K562 (cell line): ENCODE results near the gene AFDN. TPM values are rescaled to one million over a fixed set of nuclear protein-coding genes. Genes with fewer than 3 reads are reported as not detected.

Experiments
- ATF4 ChIP-seq: fragments of 450-650 bp; formaldehyde crosslinking; IDR thresholded peaks from 2 replicates; pipeline ENCODE4 v1.4.0; 2022; ENCODE audit warnings: mild to moderate bottlenecking, moderate library complexity
- CBFA2T2 ChIP-seq: fragments of 450-650 bp; conservative IDR thresholded peaks from 2 replicates; pipeline ENCODE4 v1.6.1; 2017; ENCODE audit warnings: mild to moderate bottlenecking
- CBFA2T3 ChIP-seq: fragments of 450-650 bp; IDR thresholded peaks from 2 replicates; pipeline ENCODE4 v1.6.1; 2017
- CTCFL ChIP-seq: IDR thresholded peaks from 2 replicates; pipeline ENCODE4 v1.6.1; 2011; ENCODE audit warnings: borderline replicate concordance, low read depth, mild to moderate bottlenecking, moderate library complexity, low read length; ENCODE audit not compliant: insufficient read depth, poor library complexity, severe bottlenecking
- ELF1 ChIP-seq: fragments of 200-800 bp; sonication (Bioruptor generic); IDR thresholded peaks from 2 replicates; pipeline ENCODE4 v1.6.1; 2016; ENCODE audit warnings: missing genetic modification characterization, missing compliant biosample characterization
- EP300 ChIP-seq: IDR thresholded peaks from 2 replicates; pipeline ENCODE4 v1.6.1; 2012; ENCODE audit warnings: low read length, improper control_type of control experiment
- FOXJ2 ChIP-seq: fragments of 200-800 bp; sonication (Bioruptor generic); IDR thresholded peaks from 2 replicates; pipeline ENCODE4 v1.6.1; 2016; ENCODE audit warnings: missing genetic modification characterization, missing compliant biosample characterization
- GTF2A2 ChIP-seq: IDR thresholded peaks from 2 replicates; pipeline ENCODE4 v1.6.1; 2016; ENCODE audit warnings: mild to moderate bottlenecking, missing genetic modification characterization, missing compliant biosample characterization
- HDAC1 ChIP-seq, 2 experiments: fragments of 450-650 bp; IDR thresholded peaks; 2 replicates each; pipeline ENCODE4 v1.6.1; 2016 to 2017; ENCODE audit warnings: inconsistent platforms in 1 of 2, mild to moderate bottlenecking in 1 of 2, moderate library complexity in 1 of 2
- HDAC2 ChIP-seq: fragments of 450-650 bp; IDR thresholded peaks from 2 replicates; pipeline ENCODE4 v1.6.1; 2016; ENCODE audit warnings: mild to moderate bottlenecking
- MBD1 ChIP-seq: fragments of 250-450 bp; sonication (Bioruptor Pico); IDR thresholded peaks from 2 replicates; pipeline ENCODE4 v1.8.0; 2022; ENCODE audit warnings: inconsistent platforms
- MEF2A ChIP-seq: IDR thresholded peaks from 2 replicates; pipeline ENCODE4 v1.6.1; 2011; ENCODE audit warnings: low read depth, mild to moderate bottlenecking, low read length, moderate library complexity; ENCODE audit not compliant: control insufficient read depth
- MLX ChIP-seq, 2 experiments: fragments of 450-650 bp in 1 of 2; sonication (generic) in 1 of 2; formaldehyde crosslinking; conservative IDR thresholded peaks; 2 replicates each; pipeline versions ENCODE4 v1.4.0 to v1.8.1; 2020 to 2022; ENCODE audit warnings: mild to moderate bottlenecking in 1 of 2, missing genetic modification reagents in 1 of 2
- MYBL2 ChIP-seq, 2 experiments: fragments of 450-650 bp in 1 of 2; sonication (generic) in 1 of 2; formaldehyde crosslinking in 1 of 2; IDR thresholded peaks; 2 replicates each; pipeline versions ENCODE4 v1.6.1 to v1.8.1; 2017 to 2022; ENCODE audit warnings: borderline replicate concordance in 1 of 2, inconsistent platforms in 1 of 2, low read depth in 1 of 2, mild to moderate bottlenecking in 1 of 2, missing genetic modification reagents in 1 of 2, moderate library complexity in 1 of 2
- NCOA6 ChIP-seq: fragments of 450-650 bp; IDR thresholded peaks from 2 replicates; pipeline ENCODE4 v1.6.1; 2017; ENCODE audit warnings: mild to moderate bottlenecking
- POLR2AphosphoS2 ChIP-seq: IDR thresholded peaks from 2 replicates; pipeline ENCODE4 v1.6.1; 2012; ENCODE audit warnings: low read length, improper control_type of control experiment
- RBM25 ChIP-seq: fragments of 200-400 bp; formaldehyde crosslinking; IDR thresholded peaks from 2 replicates; pipeline ENCODE4 v1.6.1; 2018; ENCODE audit warnings: low read length, low read depth, moderate library complexity; ENCODE audit not compliant: severe bottlenecking
- SMAD2 ChIP-seq: fragments of 150-350 bp; IDR thresholded peaks from 2 replicates; pipeline ENCODE4 v1.6.1; 2014; ENCODE audit warnings: low read depth, mild to moderate bottlenecking, low read length
- ZNF707 ChIP-seq: fragments of 250-450 bp; sonication (Bioruptor Pico); conservative IDR thresholded peaks from 2 replicates; pipeline ENCODE4 v1.8.0; 2022; ENCODE audit warnings: inconsistent platforms, mild to moderate bottlenecking, moderate library complexity
- polyA plus RNA-seq, 8 experiments: library from polyadenylated mRNA; depleted of rRNA in 4 of 8; stranded (reverse) in 5 of 8; unstranded in 3 of 8; fragments of >200 nt; fragmentation: Nextera tagmentation in 2 of 8; fragmentation: Illumina TruSeq in 1 of 8; extraction: Ambion mirVana in 2 of 8; extraction: Trizol in 1 of 8; gene quantifications; 2 replicates each; pipeline versions ENCODE4 v1.2.1 to v1.2.3, GENCODE V29; 2011 to 2014; ENCODE audit warnings: inconsistent platforms in 1 of 8, missing spikeins in 1 of 8
- total RNA-seq, 7 experiments: library from RNA; depleted of rRNA in 6 of 7; stranded (reverse); fragments of >200 nt in 6 of 7; fragmentation: Illumina TruSeq in 2 of 7; extraction: Trizol in 2 of 7; gene quantifications; 2 replicates each; pipeline versions ENCODE4 v1.2.1 to v1.2.3, GENCODE V29; 2011 to 2021; ENCODE audit warnings: low replicate concordance in 1 of 7
- TF ChIP-seq, protein P1 (sequence below): fragments of 450-650 bp; conservative IDR thresholded peaks from 2 replicates; pipeline ENCODE4 v1.6.1; 2016; ENCODE audit warnings: missing genetic modification characterization, low read depth, mild to moderate bottlenecking, control low read depth, missing compliant biosample characterization
- TF ChIP-seq, protein P2 (sequence below): fragments of 450-650 bp; formaldehyde crosslinking; conservative IDR thresholded peaks from 2 replicates; pipeline ENCODE4 v1.4.0; 2022; ENCODE audit warnings: mild to moderate bottlenecking, missing genetic modification characterization

AFDN gene
- total and polyA plus RNA-seq, 9 of the 15 experiments (the other 6 are each of a cell fraction or from before 2014, with no cell fraction given), result 7.2 to 129 (median 105) TPM

DNA sequence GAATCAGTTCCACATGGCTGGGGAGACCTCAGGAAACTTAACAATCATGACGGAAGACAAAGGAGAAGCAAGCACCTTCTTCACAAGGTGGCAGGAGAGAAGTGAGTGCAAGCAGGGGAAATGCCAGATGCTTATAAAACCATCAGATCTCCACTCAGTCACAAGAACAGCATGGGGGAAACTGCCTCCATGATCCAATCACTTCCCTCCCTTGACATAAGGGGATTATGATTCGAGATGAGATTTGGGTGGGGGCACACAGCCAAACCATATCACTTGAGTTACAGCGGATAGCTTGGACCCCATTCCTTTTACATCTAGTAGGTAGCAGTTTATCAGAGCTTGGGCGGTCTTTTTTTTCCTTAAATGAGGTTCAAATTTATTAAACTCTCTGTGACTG is 19.1 kb downstream of the AFDN start (continued):
- no peak for TF ChIP-seq RBM25
- peak in 1 of 2 experiments; percentile 56; a peak in 2 of 4 replicates for TF ChIP-seq HDAC1 (IDR thresholded peaks at IDR 0.05)
- no peak for TF ChIP-seq MYBL2 (IDR thresholded peaks at IDR 0.05; ENCODE audit: low read depth)
- no peak for TF ChIP-seq MYBL2 (CRISPR knock-in tag; IDR thresholded peaks at IDR 0.05; ENCODE audit: borderline replicate concordance)
- TF ChIP-seq MEF2A, result no peak
- no peak for TF ChIP-seq POLR2AphosphoS2
- no peak for TF ChIP-seq NCOA6
- no peak for TF ChIP-seq ZNF707 (CRISPR knock-in tag)
- TF ChIP-seq EP300, result no peak
- TF ChIP-seq MBD1 (CRISPR knock-in tag), result no peak
- peak; percentile 73 for TF ChIP-seq CBFA2T3
- TF ChIP-seq ATF4 (CRISPR knock-in tag), result no peak
- no peak for TF ChIP-seq GTF2A2 (tag)
- no peak for TF ChIP-seq FOXJ2
- no peak for TF ChIP-seq CTCFL
- no peak for TF ChIP-seq MLX (CRISPR knock-in tag; conservative IDR thresholded peaks at IDR 0.05)
- TF ChIP-seq, protein P1, sequence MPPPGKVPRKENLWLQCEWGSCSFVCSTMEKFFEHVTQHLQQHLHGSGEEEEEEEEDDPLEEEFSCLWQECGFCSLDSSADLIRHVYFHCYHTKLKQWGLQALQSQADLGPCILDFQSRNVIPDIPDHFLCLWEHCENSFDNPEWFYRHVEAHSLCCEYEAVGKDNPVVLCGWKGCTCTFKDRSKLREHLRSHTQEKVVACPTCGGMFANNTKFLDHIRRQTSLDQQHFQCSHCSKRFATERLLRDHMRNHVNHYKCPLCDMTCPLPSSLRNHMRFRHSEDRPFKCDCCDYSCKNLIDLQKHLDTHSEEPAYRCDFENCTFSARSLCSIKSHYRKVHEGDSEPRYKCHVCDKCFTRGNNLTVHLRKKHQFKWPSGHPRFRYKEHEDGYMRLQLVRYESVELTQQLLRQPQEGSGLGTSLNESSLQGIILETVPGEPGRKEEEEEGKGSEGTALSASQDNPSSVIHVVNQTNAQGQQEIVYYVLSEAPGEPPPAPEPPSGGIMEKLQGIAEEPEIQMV, result no peak
- TF ChIP-seq HDAC2, result peak; percentile 77; the same call in 1 of the 2 replicates
- TF ChIP-seq CBFA2T2, result peak; percentile 35; the same call in 1 of the 2 replicates
- no peak for TF ChIP-seq ELF1 (tag)
- TF ChIP-seq SMAD2, result no peak
- TF ChIP-seq, protein P2, sequence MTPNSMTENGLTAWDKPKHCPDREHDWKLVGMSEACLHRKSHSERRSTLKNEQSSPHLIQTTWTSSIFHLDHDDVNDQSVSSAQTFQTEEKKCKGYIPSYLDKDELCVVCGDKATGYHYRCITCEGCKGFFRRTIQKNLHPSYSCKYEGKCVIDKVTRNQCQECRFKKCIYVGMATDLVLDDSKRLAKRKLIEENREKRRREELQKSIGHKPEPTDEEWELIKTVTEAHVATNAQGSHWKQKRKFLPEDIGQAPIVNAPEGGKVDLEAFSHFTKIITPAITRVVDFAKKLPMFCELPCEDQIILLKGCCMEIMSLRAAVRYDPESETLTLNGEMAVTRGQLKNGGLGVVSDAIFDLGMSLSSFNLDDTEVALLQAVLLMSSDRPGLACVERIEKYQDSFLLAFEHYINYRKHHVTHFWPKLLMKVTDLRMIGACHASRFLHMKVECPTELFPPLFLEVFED, result no peak
